H1 (cell line): ENCODE data around the gene SFTPB. TPM values are rescaled to one million over a fixed set of nuclear protein-coding genes. Genes with fewer than 3 reads are reported as not detected.
A peak's percentile ranks its signal among the peaks of the same experiment; 100 is the strongest.

ENCODE experiments used
- CTCF ChIA-PET: fragments of 300-600 bp; sonication (Branson Sonifier 250); formaldehyde crosslinking; loops from one replicate; lab custom pipeline; 2021; ENCODE audit not compliant: partially characterized antibody; lab: Charles Lee
- POLR2A ChIA-PET: fragments of 300-600 bp; sonication (Branson Sonifier 250); formaldehyde crosslinking; loops from one replicate; lab custom pipeline; 2021; ENCODE audit warnings: inconsistent platforms; ENCODE audit not compliant: partially characterized antibody; lab: Charles Lee
- DNase-seq, 2 experiments: peaks; one replicate each; pipeline versions ENCODE4 v3.0.0 to v3.0.0-alpha.2; 2010 to 2022; ENCODE audit warnings: low spot score in 2 of 2, low read depth in 1 of 2, mixed read lengths in 1 of 2
- FAIRE-seq: peaks from 2 replicates; lab custom pipeline; 2011; peaks lifted over from hg19 to GRCh38; lab: Jason Lieb, UNC
- H2AFZ ChIP-seq: 2 replicates; pipeline ENCODE4 v1.8.1; 2012; ENCODE audit warnings: low read length, inconsistent platforms
- H2AK5ac ChIP-seq: 2 replicates; pipeline ENCODE4 v1.6.1; 2013; ENCODE audit warnings: low read depth, low read length
- H2BK120ac ChIP-seq: replicated peaks from 2 replicates; pipeline ENCODE3; 2013; ENCODE audit warnings: low read depth, low read length, inconsistent platforms
- H2BK12ac ChIP-seq: 2 replicates; pipeline ENCODE4 v1.6.1; 2013; ENCODE audit warnings: low read depth, low read length
- H2BK15ac ChIP-seq: 2 replicates; pipeline ENCODE4 v1.6.1; 2013; ENCODE audit warnings: low read length
- H2BK20ac ChIP-seq: 2 replicates; pipeline ENCODE4 v1.6.1; 2013; ENCODE audit warnings: low read length
- H2BK5ac ChIP-seq: 2 replicates; pipeline ENCODE4 v1.6.1; 2013; ENCODE audit warnings: low read depth, low read length
- H3K14ac ChIP-seq: 2 replicates; pipeline ENCODE4 v1.6.1; 2013; ENCODE audit warnings: inconsistent platforms; ENCODE audit not compliant: insufficient read length
- H3K18ac ChIP-seq: 2 replicates; pipeline ENCODE4 v1.6.1; 2013; ENCODE audit warnings: low read length; ENCODE audit errors: extremely low read depth
- H3K23ac ChIP-seq: 2 replicates; pipeline ENCODE4 v1.6.1; 2013; ENCODE audit warnings: inconsistent platforms; ENCODE audit not compliant: insufficient read length
- H3K23me2 ChIP-seq: 2 replicates; pipeline ENCODE4 v1.6.1; 2013; ENCODE audit warnings: low read depth, low read length
- H3K27ac ChIP-seq: 2 replicates; pipeline ENCODE4 v1.6.1; 2011; ENCODE audit warnings: low read depth, low read length, inconsistent platforms
- H3K27me3 ChIP-seq, 4 experiments: replicated peaks in 1 of 4; 1 replicate in 1 of 4; 2 replicates in 3 of 4; pipeline versions ENCODE4 v1.6.1 to v1.8.1; 2011 to 2013; ENCODE audit warnings: low read length in 3 of 4, mild to moderate bottlenecking in 3 of 4, inconsistent platforms in 2 of 4, mixed read lengths in 2 of 4, moderate library complexity in 1 of 4; ENCODE audit not compliant: control insufficient read depth in 3 of 4, insufficient read depth in 3 of 4; ENCODE audit errors: extremely low read depth in 1 of 4
- H3K36me3 ChIP-seq, 4 experiments: 2 replicates each; pipeline versions ENCODE4 v1.6.1 to v1.8.1; 2011 to 2013; ENCODE audit warnings: mild to moderate bottlenecking in 4 of 4, low read length in 3 of 4, moderate library complexity in 2 of 4, control low read depth in 1 of 4, inconsistent platforms in 1 of 4; ENCODE audit not compliant: insufficient read depth in 4 of 4, control insufficient read depth in 2 of 4
- H3K4ac ChIP-seq: replicated peaks from 2 replicates; pipeline ENCODE3; 2013; ENCODE audit warnings: low read length, low read depth, mixed read lengths, inconsistent platforms; ENCODE audit not compliant: insufficient read length
- H3K4me1 ChIP-seq, 4 experiments: replicated peaks in 1 of 4; 1 replicate in 1 of 4; 2 replicates in 3 of 4; pipeline versions ENCODE4 v1.6.1 to v1.8.1; 2011 to 2013; ENCODE audit warnings: low read length in 3 of 4, inconsistent platforms in 2 of 4, mixed read lengths in 1 of 4; ENCODE audit not compliant: insufficient read depth in 4 of 4, control insufficient read depth in 3 of 4
- H3K4me2 ChIP-seq, 2 experiments: 2 replicates each; pipeline versions ENCODE4 v1.6.1 to v1.8.1; 2011 to 2013; ENCODE audit warnings: low read depth in 2 of 2, low read length in 2 of 2, control low read depth in 1 of 2, inconsistent platforms in 1 of 2, mild to moderate bottlenecking in 1 of 2; ENCODE audit not compliant: insufficient read depth in 1 of 2
- H3K4me3 ChIP-seq, 4 experiments: fragments of 200-600, 300-600 bp in 1 of 4; sonication (generic), shearing (Covaris generic), sonication (Bioruptor Twin) in 1 of 4; 2 replicates each; pipeline versions ENCODE4 v1.5.1 to v1.8.1; 2011 to 2016; ENCODE audit warnings: low read length in 4 of 4, low read depth in 3 of 4, control low read depth in 2 of 4, inconsistent platforms in 2 of 4, mild to moderate bottlenecking in 2 of 4, mixed read lengths in 1 of 4, moderate library complexity in 1 of 4; ENCODE audit not compliant: insufficient read depth in 2 of 4; ENCODE audit errors: extremely low read depth in 1 of 4
- H3K56ac ChIP-seq: replicated peaks from 2 replicates; pipeline ENCODE3; 2013; ENCODE audit warnings: low read depth, mild to moderate bottlenecking, mixed read lengths, low read length, inconsistent platforms; ENCODE audit not compliant: insufficient read length
- H3K79me1 ChIP-seq: 2 replicates; pipeline ENCODE4 v1.6.1; 2013; ENCODE audit warnings: low read depth, low read length, control low read depth
- H3K79me2 ChIP-seq, 2 experiments: 2 replicates each; pipeline versions ENCODE4 v1.6.1 to v1.8.1; 2012 to 2013; ENCODE audit warnings: low read length in 2 of 2, mild to moderate bottlenecking in 2 of 2, inconsistent platforms in 1 of 2; ENCODE audit not compliant: insufficient read depth in 2 of 2, control insufficient read depth in 1 of 2
- H3K9ac ChIP-seq, 4 experiments: replicated peaks in 1 of 4; 1 replicate in 1 of 4; 2 replicates in 3 of 4; pipeline versions ENCODE4 v1.6.1 to v1.8.1; 2011 to 2013; ENCODE audit warnings: low read depth in 3 of 4, low read length in 3 of 4, control low read depth in 2 of 4, mild to moderate bottlenecking in 2 of 4, moderate library complexity in 2 of 4, inconsistent platforms in 1 of 4; ENCODE audit errors: extremely low read depth in 1 of 4
- H3K9me3 ChIP-seq, 2 experiments: 2 replicates each; pipeline versions ENCODE4 v1.6.1 to v1.8.1; 2012 to 2013; ENCODE audit warnings: mild to moderate bottlenecking in 2 of 2, moderate library complexity in 2 of 2, control low read depth in 1 of 2, inconsistent platforms in 1 of 2, low read depth in 1 of 2, low read length in 1 of 2, mixed read lengths in 1 of 2; ENCODE audit not compliant: insufficient read depth in 2 of 2
- H4K20me1 ChIP-seq, 2 experiments: replicated peaks in 1 of 2; 2 replicates each; pipeline versions ENCODE3 to v1.8.1; 2011 to 2013; ENCODE audit warnings: inconsistent platforms in 2 of 2, low read length in 2 of 2, mild to moderate bottlenecking in 1 of 2; ENCODE audit not compliant: insufficient read depth in 2 of 2, control insufficient read depth in 1 of 2
- H4K5ac ChIP-seq: 2 replicates; pipeline ENCODE4 v1.6.1; 2013; ENCODE audit warnings: low read length, low read depth, mixed read lengths, inconsistent platforms; ENCODE audit not compliant: insufficient read length
- H4K8ac ChIP-seq: 2 replicates; pipeline ENCODE4 v1.8.0; 2013; ENCODE audit warnings: mild to moderate bottlenecking, moderate library complexity, low read length, inconsistent platforms; ENCODE audit not compliant: insufficient read depth; ENCODE audit errors: extremely low read depth
- H4K91ac ChIP-seq: replicated peaks from 2 replicates; pipeline ENCODE3; 2013; ENCODE audit warnings: low read length, mixed read lengths, inconsistent platforms; ENCODE audit not compliant: insufficient read length
- GABPA ChIP-seq: IDR thresholded peaks from 2 replicates; pipeline ENCODE4 v1.6.1; 2011; ENCODE audit warnings: mild to moderate bottlenecking, low read length, moderate library complexity, borderline replicate concordance; ENCODE audit not compliant: insufficient read depth
- MAX ChIP-seq: IDR thresholded peaks from 2 replicates; pipeline ENCODE4 v1.6.1; 2012; ENCODE audit warnings: inconsistent platforms
- RNF2 ChIP-seq: fragments of 200-900, 300-1000 bp; sonication (generic); IDR thresholded peaks from 2 replicates; pipeline ENCODE4 v1.7.1; 2016; ENCODE audit warnings: borderline replicate concordance, low read depth, mild to moderate bottlenecking, antibody characterized with exemption, low read length; ENCODE audit not compliant: poor library complexity, severe bottlenecking; ENCODE audit errors: missing control alignments
- TAF1 ChIP-seq: IDR thresholded peaks from 2 replicates; pipeline ENCODE4 v1.6.1; 2011; ENCODE audit warnings: mild to moderate bottlenecking, low read depth, low read length
- TBP ChIP-seq: IDR thresholded peaks from 2 replicates; pipeline ENCODE4 v1.6.1; 2011; ENCODE audit warnings: low read depth, low read length, improper control_type of control experiment
- WGBS, 2 experiments: shearing (Covaris generic) in 1 of 2; methylation state at CpG; one replicate each; pipeline versions ENCODE4 v1.1.6 to v1.1.7; 2013 to 2015; ENCODE audit warnings: low lambda C conversion rate in 2 of 2, mixed read lengths in 2 of 2, inconsistent platforms in 1 of 2, low coverage in 1 of 2, missing lambda C conversion rate in 1 of 2; ENCODE audit not compliant: insufficient replicate concordance in 2 of 2, insufficient coverage in 1 of 2, insufficient read length in 1 of 2; ENCODE audit errors: extremely low coverage in 1 of 2, missing lambda C conversion rate in 1 of 2; 5-methylcytosine and 5-hydroxymethylcytosine counted together
- polyA plus RNA-seq, 7 experiments: library from polyadenylated mRNA; depleted of rRNA in 3 of 7; stranded (reverse) in 5 of 7; unstranded in 2 of 7; fragments of >200 nt in 5 of 7; fragments of 200-250 nt in 2 of 7; gene quantifications; 1 replicate in 5 of 7; 2 replicates in 1 of 7; 4 replicates in 1 of 7; pipeline versions ENCODE4 v1.2.1 to v1.2.3, GENCODE V29; 2011 to 2013; ENCODE audit warnings: missing spikeins in 2 of 7, mixed read lengths in 2 of 7
- total RNA-seq: library from RNA; stranded (reverse); fragmentation: NEBNext Ultra II Directional; extraction: Animal tissue kit (Norgen Biotek cat#: 25700); gene quantifications from 2 replicates; pipeline ENCODE4 v1.2.1, GENCODE V29; 2021

SFTPB gene
- total and polyA plus RNA-seq, 2 of the 8 experiments (the other 6 are each of a cell fraction or from before 2014, with no cell fraction given): not detected

DNA sequence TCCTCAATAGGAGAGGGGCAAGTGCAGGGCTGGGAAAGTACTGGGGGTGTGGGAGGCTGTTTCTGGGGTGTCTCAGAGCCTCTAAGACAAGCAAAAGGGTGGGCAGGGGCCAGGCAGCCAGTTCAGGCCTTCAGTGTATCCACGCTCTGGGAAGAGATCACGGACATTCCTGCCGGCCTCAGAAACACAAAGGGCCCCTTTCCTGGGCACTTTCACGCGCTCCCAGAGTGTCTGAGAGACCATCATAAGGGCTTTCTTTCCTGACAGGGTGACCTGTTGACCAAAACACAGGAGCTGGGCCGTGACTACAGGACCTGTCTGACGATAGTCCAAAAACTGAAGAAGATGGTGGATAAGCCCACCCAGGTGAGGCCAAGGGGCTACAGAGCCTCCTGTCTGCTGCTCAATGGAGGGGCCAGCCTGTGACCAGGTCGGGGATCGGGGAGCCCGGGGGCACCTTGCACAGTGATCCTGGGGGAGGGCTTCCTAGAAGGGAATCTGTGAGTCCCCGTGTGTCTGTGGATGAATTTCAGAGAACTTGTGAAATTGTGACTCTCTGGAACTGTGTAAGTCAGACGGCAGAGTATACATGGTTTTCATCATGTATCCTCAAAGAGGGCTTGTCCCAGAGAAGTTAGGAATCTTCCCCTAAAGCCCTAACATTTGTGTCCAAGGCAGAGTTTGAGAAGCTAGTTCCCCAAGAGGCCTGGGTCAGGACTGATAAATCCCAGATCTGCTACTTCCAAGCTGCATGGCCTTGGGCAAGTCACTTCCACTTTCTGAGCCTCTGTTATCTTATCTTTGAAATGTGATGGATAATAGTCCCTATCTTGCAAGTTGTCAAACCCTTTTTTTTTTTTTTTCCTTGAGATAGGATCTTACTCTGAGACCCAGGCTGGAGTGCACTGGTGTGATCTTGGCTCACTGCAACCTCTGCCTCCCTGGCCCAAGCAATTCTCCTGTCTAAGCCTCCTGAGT is 28.0 kb upstream of the SFTPB start:
- TF ChIP-seq TBP: no peak
- no peak for TF ChIP-seq GABPA
- no peak for TF ChIP-seq TAF1
- TF ChIP-seq MAX: no peak
- no peak for TF ChIP-seq RNF2
- TF ChIP-seq, all 59 proteins: peak for 0
- Histone ChIP-seq H3K9me3 (no peaks in the 10 kb centered on the region), H3K14ac (no peak overlapping the region), H3K79me2 (no peaks in the 10 kb centered on the region), H3K23me2 (no peaks in the 10 kb centered on the region), H3K36me3 (no peaks in the 10 kb centered on the region), H3K27me3 (no peaks in the 10 kb centered on the region), H4K5ac (no peak overlapping the region), H3K4me3 (no peak overlapping the region), H2BK120ac (no peak overlapping the region), H2BK15ac (no peak overlapping the region), H2AFZ (0 out of 2 replicates have a peak overlapping the region, but pooled peaks have one; percentile 39), H4K91ac (no peak overlapping the region), H3K9ac (no peak overlapping the region), H3K56ac (no peak overlapping the region), H2BK20ac (no peak overlapping the region), H3K4me1 (peaks cover 0 to 5% (median under 1%) of the 10 kb centered on the region in 4 experiments; a peak in 4 of 7 replicates), H3K27ac (no peak overlapping the region), H4K8ac (no peak overlapping the region), H3K23ac (no peak overlapping the region), H2BK12ac (no peak overlapping the region), H2AK5ac (no peak overlapping the region), H3K4ac (no peak overlapping the region), H3K79me1 (no peaks in the 10 kb centered on the region), H3K4me2 (no peak overlapping the region), H4K20me1 (no peaks in the 10 kb centered on the region), H2BK5ac (no peak overlapping the region), H3K18ac (no peak overlapping the region)
- no peak for FAIRE-seq
- ChIA-PET POLR2A (interaction anchor here (1.7 kb wide), 1 partner anchor 80 kb away, joined by 3 read pairs; the partner anchor contains the start of gene USP39), CTCF (interaction anchor here (0.7 to 6.8 kb wide), 4 partner anchors 9 to 602 kb away, joined by 3 to 49 read pairs (median 16); no protein-coding TSS in a partner anchor)
- WGBS, 2 experiments: 89% methylated on average over 12 of the region's 12 CpGs; no CpG with 5 or more reads in 1 of the 2 experiments
- no peak for DNase-seq
